Natural killer cell (primary cell): ENCODE data around the gene TOP2B. TPM values are rescaled to one million over a fixed set of nuclear protein-coding genes. Genes with fewer than 3 reads are reported as not detected.

ENCODE experiments used
- ATAC-seq, 3 donors: fragments of 150-1000 bp in 2 of 3; fragments of 200-7000 bp in 1 of 3; cut with Tn5 transposase; 1 replicate in 1 of 3; 2 replicates in 2 of 3; pipeline ENCODE4 v1.10.0; 2021; ENCODE audit warnings: mild to moderate bottlenecking in 2 of 3, moderate library complexity in 2 of 3
- DNase-seq, 2 donors: peaks; one replicate each; pipeline versions ENCODE4 v3.0.0 to v3.0.0-alpha.2; 2013 to 2021; ENCODE audit warnings: mixed read lengths in 1 of 2
- H3K27ac ChIP-seq: one replicate; pipeline ENCODE4 v1.5.1; 2013; ENCODE audit warnings: mild to moderate bottlenecking, low read length
- H3K27me3 ChIP-seq: one replicate; pipeline ENCODE4 v1.6.1; 2013; ENCODE audit warnings: low read length; ENCODE audit not compliant: control insufficient read depth, insufficient read depth
- H3K36me3 ChIP-seq: one replicate; pipeline ENCODE4 v1.6.1; 2013; ENCODE audit warnings: low read length; ENCODE audit not compliant: control insufficient read depth, insufficient read depth
- H3K4me1 ChIP-seq: one replicate; pipeline ENCODE4 v1.6.1; 2013; ENCODE audit warnings: low read length; ENCODE audit not compliant: control insufficient read depth, insufficient read depth
- H3K4me3 ChIP-seq: one replicate; pipeline ENCODE4 v1.5.1; 2013; ENCODE audit warnings: low read length
- H3K9me3 ChIP-seq: one replicate; pipeline ENCODE4 v1.6.1; 2013; ENCODE audit warnings: low read length; ENCODE audit not compliant: control insufficient read depth, insufficient read depth
- H3K27ac Mint-ChIP-seq, 2 donors: one replicate each; pipeline ENCODE4 v1.8.0; 2022; ENCODE audit warnings: mild to moderate bottlenecking in 2 of 2, mixed read lengths in 2 of 2, moderate library complexity in 1 of 2
- H3K27me3 Mint-ChIP-seq, 2 donors: one replicate each; pipeline ENCODE4 v1.8.0; 2022; ENCODE audit warnings: low read depth in 2 of 2, mixed read lengths in 2 of 2
- H3K36me3 Mint-ChIP-seq: one replicate; pipeline ENCODE4 v1.8.0; 2022; ENCODE audit warnings: mixed read lengths
- H3K4me1 Mint-ChIP-seq, 2 donors: one replicate each; pipeline ENCODE4 v1.8.0; 2022; ENCODE audit warnings: mixed read lengths in 2 of 2
- H3K4me3 Mint-ChIP-seq: one replicate; pipeline ENCODE4 v1.8.0; 2022; ENCODE audit warnings: mild to moderate bottlenecking, moderate library complexity, mixed read lengths
- H3K9me3 Mint-ChIP-seq, 2 donors: one replicate each; pipeline ENCODE4 v1.8.0; 2022; ENCODE audit warnings: mixed read lengths in 2 of 2
- CTCF ChIP-seq: fragments of 200-600 bp; IDR thresholded peaks from one replicate; pipeline ENCODE4 v1.8.0; 2022; ENCODE audit warnings: antibody characterized with exemption
- WGBS: methylation state at CpG from one replicate; pipeline ENCODE4 v1.1.7; 2013; ENCODE audit warnings: missing lambda C conversion rate; ENCODE audit not compliant: insufficient coverage; 5-methylcytosine and 5-hydroxymethylcytosine counted together
- intact Hi-C: fragments of 100-400 bp; cut with micrococcal nuclease; formaldehyde crosslinking; loops from one replicate; pipeline ENCODE4 v1.14.2; 2022
- total RNA-seq, 4 donors: library from RNA; stranded (reverse); fragments of 120-200 nt in 1 of 4; gene quantifications; one replicate each; pipeline versions ENCODE4 v1.2.3 to v1.2.4, GENCODE V29; 2013 to 2022

TOP2B gene
- total RNA-seq, 3 donors from 2014 or later (not counting 1 experiment from before 2014, with no cell fraction given): 126 to 180 (median 152) TPM

- intact Hi-C loops: no loop called here
- Mint-ChIP-seq H3K36me3 (no peaks in the 10 kb centered on the region), H3K4me1 (no peaks in the 10 kb centered on the region), H3K4me3 (no peak overlapping the region), H3K9me3 (no peaks in the 10 kb centered on the region), H3K27ac (no peak overlapping the region), H3K27me3 (no peaks in the 10 kb centered on the region)
- DNase-seq (no peak), ATAC-seq (no peak)
- Histone ChIP-seq H3K4me3 (no peak overlapping the region), H3K27ac (no peak overlapping the region), H3K4me1 (no peaks in the 10 kb centered on the region), H3K27me3 (no peaks in the 10 kb centered on the region), H3K36me3 (no peaks in the 10 kb centered on the region), H3K9me3 (peaks cover 1% of the 10 kb centered on the region)
- no peak for TF ChIP-seq CTCF
These were observed 13.9 kb upstream of the TOP2B start for GRCh38 chr3:25678581-25678980.

DNA sequence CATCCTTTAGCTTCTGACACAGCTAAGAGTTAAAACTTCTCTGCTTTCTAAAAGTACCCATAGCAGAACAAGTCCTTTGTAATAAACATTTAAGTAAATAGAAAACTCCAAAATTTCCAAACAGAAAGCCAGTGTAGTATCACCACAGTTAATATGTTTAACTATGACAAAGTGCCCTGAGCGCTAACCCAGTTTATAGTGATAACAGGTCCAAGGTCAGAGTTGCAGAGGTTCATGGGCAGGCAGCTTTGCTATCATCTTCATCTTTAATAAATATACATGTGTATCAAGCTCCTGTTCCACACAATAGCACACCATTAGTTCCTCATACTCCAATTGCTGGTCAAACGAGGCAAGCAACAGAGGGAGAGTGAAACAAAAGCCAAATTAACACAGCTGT, 12.4 kb upstream of the TOP2B start:
- Histone ChIP-seq H3K9me3 (peaks cover 3% of the 10 kb centered on the region), H3K36me3 (no peaks in the 10 kb centered on the region), H3K4me1 (no peaks in the 10 kb centered on the region), H3K27me3 (no peaks in the 10 kb centered on the region), H3K4me3 (no peak overlapping the region), H3K27ac (no peak overlapping the region)
- Mint-ChIP-seq H3K27me3 (no peaks in the 10 kb centered on the region), H3K9me3 (no peaks in the 10 kb centered on the region), H3K4me1 (no peaks in the 10 kb centered on the region), H3K4me3 (no peak overlapping the region), H3K27ac (no peak overlapping the region), H3K36me3 (no peaks in the 10 kb centered on the region)
- ATAC-seq (no peak), DNase-seq (no peak)
- intact Hi-C loops: no loop called here
- no peak for TF ChIP-seq CTCF
- WGBS: 80% methylated on average over 2 of the region's 2 CpGs

GRCh38 chr3:25674670-25675069, 10.0 kb upstream of the TOP2B start:
- no peak overlapping the region for H3K27ac ChIP-seq
- no peaks in the 10 kb centered on the region for H3K36me3 ChIP-seq
- Mint-ChIP-seq H3K4me1 (no peaks in the 10 kb centered on the region), H3K4me3 (no peak overlapping the region), H3K27me3 (no peaks in the 10 kb centered on the region), H3K27ac (no peak overlapping the region), H3K9me3 (no peaks in the 10 kb centered on the region), H3K36me3 (no peaks in the 10 kb centered on the region)
- H3K27me3 ChIP-seq: no peaks in the 10 kb centered on the region
- H3K9me3 ChIP-seq: peaks cover 3% of the 10 kb centered on the region
- WGBS: 92% methylated on average over 2 of the region's 2 CpGs
- intact Hi-C loops: no loop called here
- no peak for TF ChIP-seq CTCF
- no peak for ATAC-seq
- no peaks in the 10 kb centered on the region for H3K4me1 ChIP-seq
- no peak overlapping the region for H3K4me3 ChIP-seq
- no peak for DNase-seq

- Histone ChIP-seq H3K4me1 (no peaks in the 10 kb centered on the region), H3K9me3 (peaks cover 3% of the 10 kb centered on the region), H3K27ac (no peak overlapping the region), H3K4me3 (no peak overlapping the region), H3K27me3 (no peaks in the 10 kb centered on the region), H3K36me3 (no peaks in the 10 kb centered on the region)
- intact Hi-C loops: no loop called here
- no peaks in the 10 kb centered on the region for H3K4me1 Mint-ChIP-seq
- H3K27me3 Mint-ChIP-seq: peaks cover 0 to 2% of the 10 kb centered on the region in 2 donors
- ATAC-seq (no peak), DNase-seq (no peak)
- 92% methylated on average over 8 of the region's 8 CpGs for WGBS
- no peak overlapping the region for H3K27ac Mint-ChIP-seq
- no peaks in the 10 kb centered on the region for H3K9me3 Mint-ChIP-seq
- H3K4me3 Mint-ChIP-seq: no peak overlapping the region
- no peaks in the 10 kb centered on the region for H3K36me3 Mint-ChIP-seq
- TF ChIP-seq CTCF: no peak
These were observed 9.1 kb upstream of the TOP2B start for GRCh38 chr3:25673738-25674298.
